DMS153 treated with DMSO at 0.1 percent for 48 hours (cell line): ENCODE results near the gene NDE1.
"Not testable (repeated sequence)": the region's sequence is repeated elsewhere in the genome, so short reads cannot be mapped to it uniquely, and the experiment has no call there.

Experiments
- DNase-seq: peaks from one replicate; lab custom pipeline; 2025; ENCODE audit not compliant: unreplicated experiment; lab: John Stamatoyannopoulos, UW

NDE1 gene

DNA sequence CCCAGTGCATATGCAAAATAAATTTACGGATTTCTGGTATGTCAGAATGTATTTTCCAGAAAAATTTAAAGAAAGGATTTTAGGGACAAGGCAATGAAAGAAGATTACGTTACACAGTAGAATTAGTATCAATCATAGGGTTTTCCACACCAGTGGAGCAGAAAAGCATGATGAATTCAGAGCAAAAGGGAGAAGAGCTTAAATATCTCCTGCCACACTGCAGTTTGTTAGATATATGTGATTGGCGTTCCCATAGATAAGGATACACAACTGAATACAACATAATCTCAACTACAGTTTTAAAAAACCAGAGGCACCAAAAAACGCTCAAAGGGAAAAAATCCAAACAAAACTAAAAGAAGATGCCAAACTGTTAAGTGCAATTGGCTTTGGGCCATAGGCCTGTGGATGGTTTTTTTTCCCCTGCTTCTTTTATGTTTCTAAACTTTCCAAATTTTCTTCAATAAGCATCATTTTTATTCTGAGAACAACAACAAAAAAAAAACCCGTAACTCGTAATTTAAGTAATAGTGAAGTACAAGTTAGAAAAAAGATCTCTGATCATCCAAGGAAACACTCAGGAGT, 29.3 kb upstream of the NDE1 start:
- no peak for DNase-seq

DNA sequence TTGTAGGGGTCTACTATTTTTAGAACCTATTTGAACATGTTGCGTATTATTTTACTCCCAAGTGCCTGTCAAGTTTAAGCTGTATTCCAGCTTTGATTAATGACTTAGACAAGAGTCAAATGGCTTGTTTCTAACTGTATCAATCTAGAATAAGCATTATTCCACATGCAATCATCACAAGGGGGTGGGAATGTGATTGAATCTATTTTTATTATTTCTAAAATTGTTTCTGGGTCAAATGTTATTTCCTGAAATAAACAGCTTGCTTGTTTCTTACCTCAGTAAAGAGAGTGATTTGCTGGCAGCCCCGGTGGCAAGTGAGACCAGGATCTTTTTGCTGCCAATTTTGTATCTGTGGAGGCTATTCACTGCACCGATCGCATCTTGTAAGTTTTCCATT, 28.6 kb upstream of the NDE1 start:
- DNase-seq: no peak

DNA sequence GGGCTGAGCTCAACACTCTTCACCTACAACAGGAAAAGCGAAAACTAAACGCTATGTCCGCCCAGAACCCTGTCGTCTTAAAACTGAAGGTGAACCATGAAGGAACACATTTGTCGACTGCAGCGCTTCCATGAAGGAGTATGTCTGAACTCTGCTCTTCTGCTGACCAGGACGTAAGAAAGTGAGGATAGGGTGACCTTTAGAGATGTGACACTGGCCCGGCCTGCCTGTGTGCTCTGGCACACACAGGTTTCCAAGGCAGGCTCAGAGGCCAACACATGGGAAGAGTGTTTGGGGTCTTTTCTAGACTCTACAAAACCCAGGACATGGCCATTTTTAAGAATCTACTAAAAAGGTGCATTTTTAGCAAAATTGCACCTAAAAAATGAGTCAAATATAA, 28.2 kb upstream of the NDE1 start:
- DNase-seq: no peak

DNA sequence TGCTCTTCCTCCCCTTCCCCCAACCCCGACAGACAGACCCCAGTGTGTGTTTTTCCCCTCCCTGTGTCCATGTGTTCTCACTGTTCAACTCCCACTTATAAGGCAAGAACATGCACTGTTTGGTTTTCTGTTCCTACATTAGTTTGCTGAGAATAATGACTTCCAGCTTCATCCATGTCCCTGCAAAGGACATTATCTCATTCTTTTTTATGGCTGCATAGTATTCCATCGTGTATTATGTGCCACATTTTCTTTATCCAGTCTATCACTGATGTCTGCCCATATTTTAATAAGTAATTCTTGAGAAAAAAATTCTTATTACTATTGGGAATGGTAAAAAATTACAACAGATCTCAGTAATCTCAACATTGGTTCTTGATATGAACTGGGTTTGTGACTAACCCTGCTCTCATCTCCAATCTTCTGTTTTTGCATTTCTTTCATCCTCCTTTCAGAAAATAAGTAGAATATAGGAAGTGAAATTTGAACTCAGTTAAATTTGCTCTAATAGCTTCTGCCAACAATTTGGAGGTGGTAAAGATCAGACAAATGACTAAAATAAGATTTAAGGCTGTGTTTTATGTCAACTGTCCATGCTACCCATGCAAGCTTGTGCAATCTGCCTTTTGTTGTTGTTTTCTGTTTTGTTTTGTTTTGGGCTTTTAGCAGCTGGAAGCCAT, 18.2 kb upstream of the NDE1 start:
- no peak for DNase-seq

DNA sequence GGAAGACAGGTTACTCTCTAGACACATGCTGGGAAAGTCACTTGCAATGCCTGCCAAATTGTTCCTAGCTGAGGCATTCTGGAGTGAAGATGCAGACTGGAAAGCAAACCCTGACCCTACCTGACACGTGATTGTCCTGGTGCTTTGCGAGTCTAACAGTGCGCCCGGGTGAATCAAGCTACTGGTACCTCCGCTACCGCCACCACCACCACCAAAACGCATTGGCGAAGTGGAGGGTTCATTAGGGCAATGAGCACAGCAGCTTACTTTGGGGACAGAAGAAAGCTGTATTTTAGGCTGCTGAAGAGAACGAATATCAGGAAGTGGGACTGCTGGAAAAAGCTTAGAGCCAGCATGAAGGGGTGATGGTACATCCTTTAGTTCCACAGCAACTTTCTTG, 14.1 kb upstream of the NDE1 start:
- DNase-seq: no peak

DNA sequence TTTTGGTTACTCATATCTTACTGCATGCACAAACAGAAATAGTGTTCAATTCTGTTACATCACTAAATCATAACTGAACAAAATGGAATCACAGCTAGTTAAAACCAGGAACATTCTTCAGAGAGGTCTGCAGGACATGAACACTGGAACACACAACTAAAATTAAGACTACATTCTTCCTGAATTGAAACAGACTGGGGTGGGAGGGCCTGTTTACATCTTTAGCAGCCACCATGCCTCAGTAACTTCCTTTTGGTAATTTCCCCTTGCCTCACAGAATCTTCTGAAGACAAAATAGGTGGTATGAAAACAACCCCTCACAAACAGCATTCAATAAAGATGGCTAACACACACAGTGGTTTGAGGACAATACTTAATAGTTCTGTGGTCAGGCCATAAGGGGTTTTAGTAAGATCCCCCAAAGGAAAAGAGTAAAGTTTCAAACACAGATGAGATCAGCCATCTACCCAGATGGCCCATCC, 13.6 kb upstream of the NDE1 start:
- no peak for DNase-seq

DNA sequence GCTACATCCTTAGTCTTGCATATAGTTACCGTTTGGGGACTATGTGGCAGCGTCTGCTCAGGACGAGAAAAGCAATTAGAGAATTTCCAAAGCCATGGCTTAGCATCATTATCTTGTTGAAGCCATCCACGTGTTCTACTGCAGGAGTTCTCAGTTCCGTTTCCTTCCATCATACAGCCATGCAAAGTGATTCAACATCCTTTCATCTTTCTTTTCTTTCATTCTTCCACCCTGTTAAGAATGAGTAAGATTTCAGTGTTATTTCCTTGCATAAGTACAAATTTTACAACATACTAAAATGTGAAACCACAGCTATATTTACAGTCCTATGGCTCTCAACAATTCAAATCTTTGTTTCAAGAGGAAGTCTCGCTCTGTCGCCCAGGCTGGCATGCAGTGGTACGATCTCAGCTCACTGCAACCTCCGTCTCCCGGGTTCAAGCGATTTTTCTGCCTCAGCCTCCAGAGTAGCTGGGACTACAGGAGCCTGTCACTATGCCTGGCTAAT, 10.9 kb upstream of the NDE1 start:
- no peak for DNase-seq

DNA sequence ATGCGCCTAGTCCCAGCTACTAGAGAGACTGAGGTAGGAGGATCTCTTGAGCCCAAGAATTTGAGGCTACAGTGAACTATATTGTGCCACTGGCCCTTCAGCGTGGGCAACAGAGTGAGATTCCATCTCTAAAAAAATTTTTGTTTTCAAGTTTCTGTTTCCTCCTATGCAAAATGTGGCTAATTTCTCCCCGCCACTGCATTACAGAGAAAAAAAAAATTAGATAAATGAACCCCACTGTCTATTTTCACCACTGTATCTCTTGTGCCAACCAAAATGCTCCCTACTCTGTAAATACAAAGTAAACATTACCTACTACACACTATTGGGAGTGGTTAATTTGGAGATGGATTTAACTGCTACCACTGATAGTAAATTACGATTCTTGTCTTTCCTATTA, 9.1 kb upstream of the NDE1 start:
- DNase-seq: no peak

DNA sequence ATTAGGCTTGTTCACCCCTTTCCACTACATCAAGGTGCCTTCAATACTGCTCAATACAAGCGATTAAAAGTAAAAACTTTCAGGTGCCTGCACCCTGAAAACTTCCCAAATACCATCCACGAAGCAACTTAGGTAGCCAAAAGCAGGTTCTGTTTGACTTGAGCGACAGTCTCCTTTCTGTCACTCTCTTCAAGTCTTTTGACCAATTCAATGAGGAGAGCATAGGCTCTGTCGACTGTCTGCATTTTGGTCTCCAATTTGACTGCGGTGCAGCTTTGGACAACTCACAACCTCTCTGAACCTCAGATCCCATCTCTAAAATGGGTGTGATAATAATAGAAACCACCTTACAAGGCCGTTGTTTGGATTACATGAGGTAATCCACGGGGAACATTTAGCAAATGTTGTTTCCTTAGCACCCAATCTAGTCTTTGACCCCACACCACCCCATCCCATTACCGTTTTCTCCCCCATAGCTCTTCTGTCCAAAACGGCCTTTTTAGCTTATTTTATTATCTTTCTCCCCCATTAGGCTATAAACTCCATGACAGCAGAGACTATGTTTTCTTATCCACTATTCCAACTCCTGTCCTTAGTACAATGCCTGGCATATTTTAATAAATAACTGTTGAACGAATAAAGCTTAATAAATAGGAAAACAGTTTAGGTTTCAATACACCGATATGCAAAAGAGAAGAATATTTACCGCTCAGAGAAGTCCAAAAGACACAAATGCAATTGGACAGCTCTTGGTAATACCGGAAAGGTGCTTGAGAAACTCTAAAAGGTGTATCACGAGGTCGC, 8.1 kb upstream of the NDE1 start:
- no peak for DNase-seq

DNA sequence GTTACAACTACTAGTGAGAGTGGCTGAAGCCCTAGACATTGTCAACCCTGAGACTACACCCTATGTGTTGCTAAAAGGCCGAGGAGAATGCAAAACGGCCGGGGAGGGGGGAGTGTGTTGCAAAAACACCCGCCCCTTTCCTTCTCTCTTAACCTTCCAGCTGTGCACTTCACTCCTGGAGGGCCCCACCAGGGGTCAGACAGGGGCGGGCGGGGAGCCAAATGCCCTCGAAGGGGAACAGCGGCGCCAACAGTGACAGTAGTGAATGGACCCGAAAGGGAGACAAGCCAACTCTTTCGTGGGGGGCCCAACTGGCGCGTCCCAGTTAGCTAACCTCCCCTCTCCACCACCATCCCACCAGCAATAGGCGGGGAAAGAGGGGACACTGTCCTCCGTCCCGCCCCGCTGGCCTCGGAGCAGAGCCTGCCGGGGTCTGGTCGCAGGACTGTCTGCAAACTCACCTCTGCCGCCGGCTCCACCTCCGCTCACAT, 7.4 kb upstream of the NDE1 start:
- peak; percentile 53 for DNase-seq

DNA sequence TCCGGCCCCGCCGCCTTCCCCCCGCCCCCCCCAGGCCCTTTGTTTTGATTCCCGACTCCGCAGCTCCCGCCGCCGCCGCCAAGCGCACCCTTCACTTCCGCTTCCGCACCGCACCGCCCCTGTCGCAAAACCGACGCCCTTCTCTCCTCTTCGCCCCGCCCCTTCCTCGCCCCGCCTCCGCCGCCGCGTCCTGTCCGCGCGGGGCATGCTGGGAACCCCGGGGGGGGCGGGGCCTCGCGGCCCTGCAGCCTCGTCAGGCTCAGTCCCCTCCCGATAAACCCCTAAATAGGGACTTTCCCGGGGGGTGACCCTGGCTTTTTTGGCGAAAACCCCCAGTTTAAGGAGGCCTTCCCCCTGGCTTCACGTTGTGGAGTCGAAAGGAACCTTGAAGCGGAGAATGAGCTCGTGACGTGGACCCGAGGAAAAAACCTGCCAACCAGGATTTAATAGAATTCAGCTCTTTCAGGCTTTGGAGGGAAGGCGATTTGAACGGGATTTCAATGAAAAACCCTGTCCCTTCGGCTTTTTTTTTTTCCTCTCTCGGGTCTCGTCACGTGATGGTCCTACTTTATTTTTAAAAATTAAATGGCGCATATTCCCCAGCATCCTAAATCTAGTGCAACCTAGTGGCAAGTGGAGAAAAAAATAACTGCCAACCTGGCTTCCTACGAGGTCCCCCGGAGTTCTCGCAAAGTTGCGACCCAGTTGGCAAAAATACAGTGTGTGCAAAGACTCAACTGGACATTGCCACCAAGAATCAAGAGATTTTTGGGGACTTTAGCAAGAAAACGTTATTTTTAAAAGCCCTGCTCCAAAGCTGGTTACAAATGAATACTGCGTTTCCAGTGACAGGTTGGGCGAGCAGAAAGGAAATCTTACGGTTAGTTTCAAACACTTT, 6.7 kb upstream of the NDE1 start, which contains the start of gene MARF1:
MARF1 (minus strand) TSS at position 107 of the 898 bp plus-strand sequence. CDS start 3,921 bp downstream, outside the sequence.
- DNase-seq: peak; percentile 75

DNA sequence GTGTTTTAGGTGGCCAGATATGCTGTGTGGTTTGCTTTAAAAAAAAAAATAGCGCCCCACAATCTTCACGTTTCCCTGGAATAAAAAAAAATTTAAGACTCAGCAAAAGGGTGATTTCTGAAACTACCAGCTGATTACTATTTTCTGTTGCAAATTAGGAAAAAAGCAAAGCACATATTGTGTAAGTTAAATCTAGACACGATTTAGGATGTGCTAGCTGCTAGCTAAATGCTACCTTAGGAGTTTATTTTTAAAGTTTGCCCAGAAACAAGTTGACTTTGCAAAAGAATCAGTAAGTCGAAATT, 6.1 kb upstream of the NDE1 start:
- no peak for DNase-seq

DNA sequence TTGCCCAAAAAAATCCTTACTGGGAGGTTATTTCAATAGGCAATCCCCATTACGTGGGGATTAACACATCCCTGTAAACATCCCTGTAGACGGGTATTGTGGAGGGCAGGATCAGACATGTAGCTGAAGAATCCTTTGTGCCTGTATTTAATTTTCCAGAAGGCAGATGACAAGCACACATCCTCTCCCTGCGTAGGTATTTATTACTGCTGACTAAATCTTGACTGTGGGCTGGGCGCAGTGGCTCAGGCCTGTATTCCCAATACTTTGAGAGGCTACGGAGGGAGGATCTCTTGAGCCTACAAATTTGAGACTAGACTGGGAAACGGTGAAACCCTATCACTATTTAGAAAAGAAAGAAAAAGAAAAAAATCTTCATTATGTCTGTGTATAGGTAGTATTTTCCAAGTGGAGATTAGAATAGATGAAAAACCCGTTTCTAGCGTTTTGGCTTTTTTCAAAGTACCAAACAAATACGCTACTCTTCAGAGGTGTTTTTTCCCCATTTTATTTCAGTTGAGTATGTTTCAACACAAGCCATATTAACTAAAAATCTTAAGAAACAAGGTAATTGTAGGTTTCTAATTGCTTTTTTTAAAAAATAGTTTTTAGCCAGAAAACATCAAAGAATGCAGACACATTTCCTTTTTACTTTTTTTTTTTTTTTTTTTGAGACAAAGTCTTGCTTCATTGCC, 5.6 kb upstream of the NDE1 start:
- DNase-seq: peak; percentile 64

DNA sequence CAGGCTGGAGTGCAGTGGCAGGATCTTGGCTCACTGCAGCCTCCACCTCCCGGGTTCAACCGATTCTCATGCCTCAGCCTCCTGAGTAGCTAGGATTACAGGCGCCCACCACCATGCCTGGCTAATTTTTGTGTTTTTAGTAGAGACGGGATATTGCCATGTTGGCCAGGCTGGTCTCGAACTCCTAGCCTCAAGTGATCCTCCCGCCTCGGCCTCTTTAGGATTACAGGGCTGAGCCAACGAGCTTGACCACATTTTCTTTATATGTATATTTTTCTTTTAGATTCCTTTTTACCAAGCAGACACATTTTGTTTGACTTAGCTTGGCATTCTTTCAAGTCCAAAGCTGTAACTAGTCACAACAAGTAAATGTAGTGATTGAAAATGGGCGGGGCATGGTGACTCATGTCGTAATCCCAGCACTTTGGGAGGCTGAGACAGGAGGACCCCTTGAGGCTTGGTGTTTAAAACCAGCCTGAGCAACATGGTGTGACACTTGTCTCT, 5.0 kb upstream of the NDE1 start:
- peak; percentile 38 for DNase-seq

DNA sequence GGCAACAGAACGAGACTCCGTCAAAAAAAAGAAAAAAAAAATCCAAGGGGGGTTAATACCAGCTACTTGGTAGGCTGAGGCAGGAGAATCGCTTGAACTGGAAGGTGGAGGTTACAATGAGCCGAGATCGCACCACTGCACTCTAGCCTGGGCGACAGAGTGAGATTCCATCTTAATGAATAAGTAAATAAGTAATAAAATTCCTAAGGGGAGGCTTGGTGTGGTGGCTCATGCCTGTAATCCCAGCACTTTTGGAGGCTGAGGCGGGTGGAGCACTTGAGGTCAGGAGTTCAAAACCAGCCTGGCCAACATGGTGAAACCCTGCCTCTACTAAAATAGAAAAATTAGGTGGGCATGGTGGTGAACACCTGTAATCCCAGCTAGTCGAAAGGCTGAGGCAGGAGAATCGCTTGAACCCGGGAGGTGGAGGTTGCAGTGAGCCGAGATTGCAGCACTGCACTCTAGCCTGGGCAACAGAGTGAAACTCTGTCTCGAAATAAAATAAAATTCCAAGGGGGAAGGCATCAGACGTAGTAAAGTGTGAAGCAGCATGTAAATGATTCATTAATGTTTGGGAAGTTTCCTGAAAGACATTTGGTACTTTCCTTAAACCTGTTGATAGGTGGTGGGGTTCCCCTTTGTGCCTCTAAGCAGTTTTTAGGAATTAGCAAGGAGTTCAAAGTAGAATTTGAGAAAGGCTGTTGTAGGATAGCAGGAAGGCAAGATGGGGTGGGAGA, 3.3 kb upstream of the NDE1 start:
- not testable (repeated sequence) for DNase-seq

DNA sequence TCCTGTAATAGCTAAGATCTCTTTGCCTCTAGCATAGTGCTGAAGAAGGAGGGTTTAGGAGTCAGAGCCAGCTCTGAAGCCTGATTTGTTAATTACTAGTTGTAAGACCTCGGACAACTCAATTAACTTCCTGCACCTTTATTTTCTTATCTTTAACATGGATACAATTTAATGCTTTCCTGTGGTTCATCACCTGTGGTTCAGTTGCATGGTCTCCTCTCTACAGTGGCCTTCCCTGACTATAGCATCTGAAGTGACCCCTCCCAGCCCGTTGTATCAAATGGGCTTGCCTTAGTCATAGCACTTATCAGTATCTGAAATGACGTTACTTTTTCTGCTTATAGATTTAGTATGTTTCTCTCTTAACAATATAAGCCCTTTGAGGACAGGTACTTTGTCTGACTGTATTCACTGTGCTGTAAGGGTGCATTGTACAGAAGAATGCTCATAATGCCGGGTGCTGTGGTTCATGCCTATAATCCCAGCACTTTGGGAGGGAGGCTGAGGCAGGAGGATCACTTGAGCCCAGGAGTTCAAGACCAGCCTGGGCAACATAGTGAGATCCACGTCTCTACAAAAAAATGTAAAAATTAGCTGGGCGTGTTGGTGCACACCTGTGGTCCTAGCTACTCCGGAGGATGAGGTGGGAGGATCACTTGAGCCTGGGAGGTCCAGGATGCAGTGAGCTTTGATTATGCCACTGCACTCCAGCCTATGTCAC, 2.6 kb upstream of the NDE1 start:
- no peak for DNase-seq

DNA sequence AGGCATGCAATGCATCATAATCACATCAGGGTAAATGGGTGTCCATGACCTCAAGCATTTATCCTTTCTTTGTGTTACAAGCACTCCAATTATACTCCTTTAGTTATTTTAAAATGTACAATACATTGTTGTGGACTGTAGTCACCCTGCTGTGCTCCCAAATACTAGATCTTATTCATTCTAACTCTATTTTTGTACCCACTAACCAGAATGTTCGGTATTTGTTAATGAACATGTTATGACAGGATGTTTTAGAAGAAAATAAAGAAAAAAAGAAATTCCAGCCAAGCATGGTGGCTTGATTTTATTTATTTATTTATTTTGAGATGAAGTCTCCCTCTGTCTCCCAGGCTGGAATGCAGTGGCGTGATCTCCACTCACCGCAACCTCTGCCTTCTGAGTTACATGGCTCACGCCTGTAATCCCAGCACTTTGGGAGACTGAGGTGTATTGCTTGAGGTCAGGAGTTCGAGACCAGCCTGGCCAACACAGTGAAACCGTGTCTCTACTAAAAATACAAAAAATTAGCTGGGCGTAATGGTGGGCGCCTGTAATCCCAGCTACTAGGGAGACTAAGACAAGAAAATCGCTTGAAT, 1.8 kb upstream of the NDE1 start:
- DNase-seq: no peak

DNA sequence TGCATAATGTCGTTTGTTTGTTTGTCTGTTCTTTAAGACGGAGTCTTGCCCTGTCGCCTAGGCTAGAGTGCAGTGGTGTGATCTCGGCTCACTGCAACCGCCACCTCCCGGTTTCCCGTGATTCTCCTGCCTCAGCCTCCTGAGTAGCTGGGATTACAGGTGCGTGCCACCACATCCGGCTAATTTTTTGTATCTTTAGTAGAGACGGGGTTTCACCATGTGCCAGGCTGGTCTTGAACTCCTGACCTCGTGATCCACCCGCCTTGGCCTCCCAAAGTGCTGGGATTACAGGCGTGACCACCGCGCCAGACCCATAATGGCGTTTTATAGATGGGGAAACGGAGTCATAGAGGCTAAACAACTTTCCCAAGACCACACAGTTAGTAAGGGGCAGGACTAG, 734 bp upstream of the NDE1 start:
- DNase-seq: not testable (repeated sequence)

DNA sequence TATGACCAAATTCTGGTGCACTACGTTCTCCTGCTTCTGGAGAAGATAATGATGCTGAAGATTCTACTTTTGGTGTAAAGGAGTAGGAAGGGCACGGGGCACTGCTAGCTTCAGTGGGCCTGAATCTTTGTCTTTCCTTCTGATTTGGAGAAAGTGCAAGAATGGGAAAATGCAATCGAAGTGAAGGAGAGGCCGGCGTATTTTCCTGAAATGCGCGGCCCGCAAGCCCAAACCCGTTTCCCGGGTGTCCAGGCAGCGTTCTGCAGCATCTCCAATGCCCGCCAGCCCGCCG, 372 bp upstream of the NDE1 start:
- no peak for DNase-seq
